Stomach (tissue), 9 donors: ENCODE data around the gene MTHFD2L. TPM values are rescaled to one million over a fixed set of nuclear protein-coding genes. Genes with fewer than 3 reads are reported as not detected.

Experiments
- DNase-seq, 2 donors: peaks; one replicate each; pipeline versions ENCODE4 v3.0.0 to v3.0.0-alpha.2; 2013 to 2019
- H3K27ac ChIP-seq, 5 donors: fragments of 200-600 bp in 4 of 5; sonication (generic) in 4 of 5; one replicate each; pipeline ENCODE4 v1.5.1; 2013 to 2019; ENCODE audit warnings: mild to moderate bottlenecking in 1 of 5, moderate library complexity in 1 of 5
- H3K27me3 ChIP-seq, 3 donors: fragments of 200-600 bp; sonication (generic); one replicate each; pipeline ENCODE4 v1.5.1; 2017 to 2019; ENCODE audit warnings: mixed run types in 1 of 3
- H3K36me3 ChIP-seq, 4 donors: fragments of 200-600 bp; sonication (generic); 1 replicate in 3 of 4; 2 replicates in 1 of 4; pipeline ENCODE4 v1.5.1; 2016 to 2019
- H3K4me1 ChIP-seq, 4 donors: fragments of 200-600 bp; sonication (generic); one replicate each; pipeline ENCODE4 v1.5.1; 2016 to 2019
- H3K4me3 ChIP-seq, 4 donors: fragments of 200-600 bp; sonication (generic) in 3 of 4; one replicate each; pipeline ENCODE4 v1.5.1; 2016 to 2019; ENCODE audit warnings: mild to moderate bottlenecking in 1 of 4
- H3K9me3 ChIP-seq, 4 donors: fragments of 200-600 bp; sonication (generic); one replicate each; pipeline ENCODE4 v1.5.1; 2016 to 2019
- EP300 ChIP-seq: sonication (generic); formaldehyde crosslinking; IDR thresholded peaks from one replicate; pipeline ENCODE4 v1.6.1; 2017; ENCODE audit warnings: antibody characterized with exemption
- POLR2A ChIP-seq, 4 donors: fragments of 450-650 bp; IDR thresholded peaks; one replicate each; pipeline ENCODE4 v1.6.1; 2016; ENCODE audit warnings: antibody characterized with exemption in 4 of 4, control low read depth in 2 of 4, mild to moderate bottlenecking in 1 of 4, moderate library complexity in 1 of 4
- POLR2AphosphoS5 ChIP-seq, 3 donors: sonication (generic); formaldehyde crosslinking; IDR thresholded peaks; one replicate each; pipeline ENCODE4 v1.6.1; 2016; ENCODE audit warnings: antibody characterized with exemption in 3 of 3
- WGBS, 5 donors: extraction: QIAGEN DNeasy Blood & Tissue Kit in 3 of 5; methylation state at CpG; one replicate each; pipeline versions ENCODE4 v1.1.5 to v1.1.7; 2013 to 2018; 5-methylcytosine and 5-hydroxymethylcytosine counted together
- intact Hi-C: fragments of 100-400 bp; cut with DNase I; formaldehyde crosslinking; loops from one replicate; pipeline ENCODE4 v1.15.1; 2023; ENCODE audit warnings: low total_unique reads
- polyA plus RNA-seq, 3 donors: library from polyadenylated mRNA; stranded (reverse); fragments of 200-250 nt; gene quantifications; one replicate each; pipeline ENCODE4 v1.2.3, GENCODE V29; 2013
- total RNA-seq, 5 donors: library from RNA; depleted of rRNA; stranded (reverse); fragments of >200 nt; gene quantifications; one replicate each; pipeline versions ENCODE4 v1.1.0 to v1.2.3, GENCODE V29; 2014 to 2016
- TF ChIP-seq, protein P1 (sequence below), 7 experiments: fragments of 450-650 bp in 4 of 7; fragments of 200-600 bp in 3 of 7; sonication (generic) in 3 of 7; IDR thresholded peaks; one replicate each; pipeline ENCODE4 v1.5.1; 2016 to 2019; ENCODE audit warnings: antibody characterized with exemption in 7 of 7, control low read depth in 2 of 7, mild to moderate bottlenecking in 1 of 7
- donor health status: healthy with polysubstance abuse.
- donor health status: Bipolar disorder and iron deficiency.
- donor health status: healthy.

Gene MTHFD2L
- total and polyA plus RNA-seq, 8 donors, result 1.4 to 34.1 (median 8.2) TPM

- H3K36me3 ChIP-seq, result no peaks in the 10 kb centered on the region
- WGBS, 5 donors, result 87 to 100% (median 95%) methylated on average over 2 of the region's 2 CpGs
- no peak for DNase-seq
- intact Hi-C loops, result loop anchor here (10.0 kb wide), 1 partner anchor 130 kb away; no protein-coding TSS in a partner anchor
- TF ChIP-seq EP300 (no peak), POLR2AphosphoS5 (IDR thresholded peaks at IDR 0.05) (no peak), POLR2A (IDR thresholded peaks at IDR 0.05) (no peak)
- TF ChIP-seq, protein P1, sequence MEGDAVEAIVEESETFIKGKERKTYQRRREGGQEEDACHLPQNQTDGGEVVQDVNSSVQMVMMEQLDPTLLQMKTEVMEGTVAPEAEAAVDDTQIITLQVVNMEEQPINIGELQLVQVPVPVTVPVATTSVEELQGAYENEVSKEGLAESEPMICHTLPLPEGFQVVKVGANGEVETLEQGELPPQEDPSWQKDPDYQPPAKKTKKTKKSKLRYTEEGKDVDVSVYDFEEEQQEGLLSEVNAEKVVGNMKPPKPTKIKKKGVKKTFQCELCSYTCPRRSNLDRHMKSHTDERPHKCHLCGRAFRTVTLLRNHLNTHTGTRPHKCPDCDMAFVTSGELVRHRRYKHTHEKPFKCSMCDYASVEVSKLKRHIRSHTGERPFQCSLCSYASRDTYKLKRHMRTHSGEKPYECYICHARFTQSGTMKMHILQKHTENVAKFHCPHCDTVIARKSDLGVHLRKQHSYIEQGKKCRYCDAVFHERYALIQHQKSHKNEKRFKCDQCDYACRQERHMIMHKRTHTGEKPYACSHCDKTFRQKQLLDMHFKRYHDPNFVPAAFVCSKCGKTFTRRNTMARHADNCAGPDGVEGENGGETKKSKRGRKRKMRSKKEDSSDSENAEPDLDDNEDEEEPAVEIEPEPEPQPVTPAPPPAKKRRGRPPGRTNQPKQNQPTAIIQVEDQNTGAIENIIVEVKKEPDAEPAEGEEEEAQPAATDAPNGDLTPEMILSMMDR (IDR thresholded peaks at IDR 0.05), result no peak
- H3K4me1 ChIP-seq, result no peaks in the 10 kb centered on the region
- no peak overlapping the region for H3K27ac ChIP-seq
- no peaks in the 10 kb centered on the region for H3K9me3 ChIP-seq
- H3K4me3 ChIP-seq, result no peak overlapping the region
- no peaks in the 10 kb centered on the region for H3K27me3 ChIP-seq
These were observed 156.4 kb downstream of the MTHFD2L start for GRCh38 chr4:74314329-74314728.

GRCh38 chr4:74314944-74315343, 157.0 kb downstream of the MTHFD2L start:
- intact Hi-C loops, result loop anchor here (10.0 kb wide), 1 partner anchor 130 kb away; no protein-coding TSS in a partner anchor
- TF ChIP-seq POLR2AphosphoS5 (IDR thresholded peaks at IDR 0.05) (no peak), POLR2A (IDR thresholded peaks at IDR 0.05) (no peak), EP300 (no peak)
- TF ChIP-seq, protein P1 (IDR thresholded peaks at IDR 0.05), result no peak
- DNase-seq, result no peak
- WGBS, 5 donors, result 58 to 77% (median 65%) methylated on average over 2 of the region's 2 CpGs
- H3K4me3 ChIP-seq, result no peak overlapping the region
- no peaks in the 10 kb centered on the region for H3K9me3 ChIP-seq
- no peak overlapping the region for H3K27ac ChIP-seq
- H3K4me1 ChIP-seq, result no peaks in the 10 kb centered on the region
- no peaks in the 10 kb centered on the region for H3K36me3 ChIP-seq
- H3K27me3 ChIP-seq, result no peaks in the 10 kb centered on the region

GRCh38 chr4:74315376-74315775, 157.5 kb downstream of the MTHFD2L start:
- H3K4me1 ChIP-seq, result no peaks in the 10 kb centered on the region
- 76 to 87% (median 82%) methylated on average over 5 of the region's 5 CpGs for WGBS, 5 donors
- H3K9me3 ChIP-seq, result no peaks in the 10 kb centered on the region
- intact Hi-C loops, result loop anchor here (10.0 kb wide), 1 partner anchor 131 kb away; no protein-coding TSS in a partner anchor
- no peak overlapping the region for H3K4me3 ChIP-seq
- no peaks in the 10 kb centered on the region for H3K27me3 ChIP-seq
- DNase-seq, result no peak
- no peak overlapping the region for H3K27ac ChIP-seq
- TF ChIP-seq POLR2A (IDR thresholded peaks at IDR 0.05) (no peak), POLR2AphosphoS5 (IDR thresholded peaks at IDR 0.05) (no peak), EP300 (no peak)
- TF ChIP-seq, protein P1 (IDR thresholded peaks at IDR 0.05), result no peak
- H3K36me3 ChIP-seq, result no peaks in the 10 kb centered on the region

DNA sequence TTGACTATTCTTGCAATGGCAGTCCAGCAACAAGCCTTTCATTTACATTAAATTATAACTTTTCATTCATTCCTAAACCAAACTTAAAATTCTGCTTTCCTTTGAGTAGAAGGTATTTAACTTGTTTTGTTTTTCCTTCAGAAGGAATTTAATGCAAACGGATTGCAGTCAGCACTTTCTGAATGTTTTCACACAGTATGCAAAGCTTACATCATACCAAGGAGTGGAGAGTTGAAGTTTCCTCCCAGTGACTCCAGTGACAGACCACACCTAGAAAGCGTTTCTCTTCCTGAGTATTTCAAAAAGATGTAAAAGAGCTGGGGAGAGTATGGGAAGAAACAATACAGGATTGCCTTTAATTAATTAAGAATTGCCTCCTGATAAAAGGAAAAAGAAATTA, 158.5 kb downstream of the MTHFD2L start:
- H3K4me1 ChIP-seq, result peaks cover 0 to 5% (median 0%) of the 10 kb centered on the region in 4 donors
- TF ChIP-seq POLR2AphosphoS5 (IDR thresholded peaks at IDR 0.05) (no peak), EP300 (no peak), POLR2A (IDR thresholded peaks at IDR 0.05) (no peak)
- TF ChIP-seq, protein P1 (IDR thresholded peaks at IDR 0.05), result no peak
- H3K36me3 ChIP-seq, result no peaks in the 10 kb centered on the region
- intact Hi-C loops, result loop anchor here (10.0 kb wide), 1 partner anchor 132 kb away; no protein-coding TSS in a partner anchor
- H3K9me3 ChIP-seq, result no peaks in the 10 kb centered on the region
- no peak overlapping the region for H3K27ac ChIP-seq
- no peaks in the 10 kb centered on the region for H3K27me3 ChIP-seq
- DNase-seq, result peak in 1 of 2 donors; percentile 10
- WGBS, 5 donors, result 26 to 46% (median 33%) methylated on average over 2 of the region's 2 CpGs
- H3K4me3 ChIP-seq, result no peak overlapping the region
